ENCODE results near the gene LRG1. TPM values are rescaled to one million over a fixed set of nuclear protein-coding genes. Genes with fewer than 3 reads are reported as not detected.
"Not testable (repeated sequence)": the region's sequence is repeated elsewhere in the genome, so short reads cannot be mapped to it uniquely, and the experiment has no call there.

LRG1 gene
- total and polyA plus RNA-seq, 4 donors: 14.4 to 56.7 (median 15.6) TPM

GRCh38 chr19:4567584-4568071 is 27.8 kb upstream of the LRG1 start:
- Histone ChIP-seq H3K9me3 (ENCODE audit: control insufficient read depth in 4 of 4, insufficient read depth in 3 of 4, low read length in 3 of 4) (no peaks in the 10 kb centered on the region), H3K27me3 (ENCODE audit: control insufficient read depth in 3 of 3, insufficient read depth in 3 of 3, low read length in 2 of 3) (peaks cover 0 to 4% (median 0%) of the 10 kb centered on the region in 3 donors), H3K4me3 (no peak overlapping the region), H3K36me3 (ENCODE audit: control insufficient read depth in 4 of 4, insufficient read depth in 4 of 4, low read length in 4 of 4) (no peaks in the 10 kb centered on the region), H3K9ac (ENCODE audit: insufficient read depth in 1 of 2, low read length in 2 of 2) (no peak overlapping the region), H3K4me1 (ENCODE audit: control insufficient read depth in 5 of 5, insufficient read depth in 5 of 5, low read length in 5 of 5) (peaks cover 0 to 2% (median 0%) of the 10 kb centered on the region in 5 donors), H3K27ac (ENCODE audit: low read depth in 1 of 2, low read length in 1 of 2) (no peak overlapping the region)
- WGBS, 2 donors: 50 to 52% methylated on average over 14 of the region's 14 CpGs
- ATAC-seq (ENCODE audit: insufficient read depth, low FRiP score) (no peak), DNase-seq (peak in 2 of 3 donors; percentile 25 to 58)
- TF ChIP-seq CTCF (IDR thresholded peaks at IDR 0.05; ENCODE audit: control extremely low read depth, extremely low read depth): peak; percentile 24

GRCh38 chr19:4566402-4567051 is 26.7 kb upstream of the LRG1 start:
- DNase-seq (no peak), ATAC-seq (ENCODE audit: insufficient read depth, low FRiP score) (no peak)
- H3K36me3 ChIP-seq (ENCODE audit: control insufficient read depth in 4 of 4, insufficient read depth in 4 of 4, low read length in 4 of 4): no peaks in the 10 kb centered on the region
- H3K4me3 ChIP-seq: no peak overlapping the region
- peaks cover 0 to 4% (median 0%) of the 10 kb centered on the region in 3 donors for H3K27me3 ChIP-seq (ENCODE audit: control insufficient read depth in 3 of 3, insufficient read depth in 3 of 3, low read length in 2 of 3)
- TF ChIP-seq CTCF (IDR thresholded peaks at IDR 0.05; ENCODE audit: control extremely low read depth, extremely low read depth): no peak
- 88 to 92% methylated on average over 35 of the region's 35 CpGs for WGBS, 2 donors
- peaks cover 0 to 2% (median 0%) of the 10 kb centered on the region in 5 donors for H3K4me1 ChIP-seq (ENCODE audit: control insufficient read depth in 5 of 5, insufficient read depth in 5 of 5, low read length in 5 of 5)
- no peaks in the 10 kb centered on the region for H3K9me3 ChIP-seq (ENCODE audit: control insufficient read depth in 4 of 4, insufficient read depth in 3 of 4, low read length in 3 of 4)
- H3K27ac ChIP-seq (ENCODE audit: low read depth in 1 of 2, low read length in 1 of 2): no peak overlapping the region
- no peak overlapping the region for H3K9ac ChIP-seq (ENCODE audit: insufficient read depth in 1 of 2, low read length in 2 of 2)

- not testable (repeated sequence) for H3K4me3 ChIP-seq; DNase-seq; H3K27me3 ChIP-seq (ENCODE audit: control insufficient read depth in 3 of 3, insufficient read depth in 3 of 3, low read length in 2 of 3); H3K9ac ChIP-seq (ENCODE audit: insufficient read depth in 1 of 2, low read length in 2 of 2); H3K4me1 ChIP-seq (ENCODE audit: control insufficient read depth in 5 of 5, insufficient read depth in 5 of 5, low read length in 5 of 5); H3K9me3 ChIP-seq (ENCODE audit: control insufficient read depth in 4 of 4, insufficient read depth in 3 of 4, low read length in 3 of 4); H3K27ac ChIP-seq (ENCODE audit: low read depth in 1 of 2, low read length in 1 of 2); ATAC-seq (ENCODE audit: insufficient read depth, low FRiP score); H3K36me3 ChIP-seq (ENCODE audit: control insufficient read depth in 4 of 4, insufficient read depth in 4 of 4, low read length in 4 of 4)
- WGBS, 2 donors: 49 to 63% methylated on average over 5 of the region's 5 CpGs
Observed at GRCh38 chr19:4563562-4563961, 23.7 kb upstream of the LRG1 start.

- not testable (repeated sequence) for H3K9ac ChIP-seq (ENCODE audit: insufficient read depth in 1 of 2, low read length in 2 of 2); H3K27me3 ChIP-seq (ENCODE audit: control insufficient read depth in 3 of 3, insufficient read depth in 3 of 3, low read length in 2 of 3); H3K36me3 ChIP-seq (ENCODE audit: control insufficient read depth in 4 of 4, insufficient read depth in 4 of 4, low read length in 4 of 4); H3K4me3 ChIP-seq; H3K27ac ChIP-seq (ENCODE audit: low read depth in 1 of 2, low read length in 1 of 2); H3K4me1 ChIP-seq (ENCODE audit: control insufficient read depth in 5 of 5, insufficient read depth in 5 of 5, low read length in 5 of 5); H3K9me3 ChIP-seq (ENCODE audit: control insufficient read depth in 4 of 4, insufficient read depth in 3 of 4, low read length in 3 of 4); DNase-seq
- WGBS, 2 donors: 33 to 61% methylated on average over 7 of the region's 7 CpGs
- ATAC-seq (ENCODE audit: insufficient read depth, low FRiP score): peak; percentile 17
Observed at GRCh38 chr19:4562085-4562484, 22.2 kb upstream of the LRG1 start.

Measured in lung (tissue), 12 donors.